Hepatocyte (in vitro differentiated cells): ENCODE results near the gene DUSP16.

Experiments
- CTCF ChIP-seq: fragments of 200-600 bp; sonication (generic); IDR thresholded peaks from 2 replicates; pipeline ENCODE4 v1.5.1; 2016; ENCODE audit warnings: antibody characterized with exemption, mild to moderate bottlenecking; ENCODE audit not compliant: poor library complexity
- EZH2 ChIP-seq: fragments of 200-600 bp; sonication (generic); IDR thresholded peaks from 2 replicates; pipeline ENCODE4 v1.6.1; 2016; ENCODE audit warnings: antibody characterized with exemption, mild to moderate bottlenecking, borderline replicate concordance
- EZH2phosphoT487 ChIP-seq: fragments of 200-600 bp; sonication (generic); IDR thresholded peaks from one replicate; pipeline ENCODE4 v1.6.1; 2018; ENCODE audit warnings: antibody characterized with exemption, mild to moderate bottlenecking, low read depth, moderate library complexity; ENCODE audit not compliant: unreplicated experiment, severe bottlenecking

GRCh38 chr12:12551115-12551514 is 11.5 kb downstream of the DUSP16 start:
- TF ChIP-seq EZH2phosphoT487: no peak
- TF ChIP-seq CTCF: no peak
- no peak for TF ChIP-seq EZH2
